Progenitor cell of endocrine pancreas (in vitro differentiated cells): ENCODE results near the gene TECPR2. TPM values are rescaled to one million over a fixed set of nuclear protein-coding genes. Genes with fewer than 3 reads are reported as not detected.

Source experiments
- DNase-seq: peaks from one replicate; pipeline ENCODE4 v3.0.0; 2021; ENCODE audit warnings: low spot score; ENCODE audit not compliant: unreplicated experiment
- H3K27ac Mint-ChIP-seq: 2 replicates; pipeline ENCODE4 v1.8.0; 2021; ENCODE audit warnings: mild to moderate bottlenecking, moderate library complexity, mixed read lengths
- H3K27me3 Mint-ChIP-seq: 2 replicates; pipeline ENCODE4 v1.8.0; 2021; ENCODE audit warnings: mixed read lengths
- H3K36me3 Mint-ChIP-seq: 2 replicates; pipeline ENCODE4 v1.8.0; 2022; ENCODE audit warnings: mixed read lengths; ENCODE audit not compliant: insufficient read depth
- H3K4me1 Mint-ChIP-seq: 2 replicates; pipeline ENCODE4 v1.8.0; 2021; ENCODE audit warnings: low read depth, mixed read lengths
- H3K4me3 Mint-ChIP-seq: 2 replicates; pipeline ENCODE4 v1.8.0; 2021; ENCODE audit warnings: low read depth, mild to moderate bottlenecking, moderate library complexity, mixed read lengths
- H3K9me3 Mint-ChIP-seq: 2 replicates; pipeline ENCODE4 v1.8.0; 2021; ENCODE audit warnings: low read depth, mixed read lengths
- total RNA-seq: library from RNA; stranded (reverse); gene quantifications from 2 replicates; pipeline ENCODE4 v1.2.1, GENCODE V29; 2021
- TF ChIP-seq, protein P1 (sequence below): fragments of 200-600 bp; sonication (generic); IDR thresholded peaks from one replicate; pipeline ENCODE4 v1.5.0; 2021; ENCODE audit warnings: antibody characterized with exemption, mild to moderate bottlenecking; ENCODE audit not compliant: unreplicated experiment

TECPR2 gene
- total RNA-seq, 1 donor from 2014 or later: 34.2 TPM

GRCh38 chr14:102471921-102472790, 109.4 kb downstream of the TECPR2 start:
- DNase-seq: no peak
- H3K27ac Mint-ChIP-seq: no peak overlapping the region
- H3K9me3 Mint-ChIP-seq: peaks cover 9% of the 10 kb centered on the region
- H3K4me3 Mint-ChIP-seq: no peak overlapping the region
- no peaks in the 10 kb centered on the region for H3K27me3 Mint-ChIP-seq
- H3K36me3 Mint-ChIP-seq: peaks cover 29% of the 10 kb centered on the region
- TF ChIP-seq, protein P1, sequence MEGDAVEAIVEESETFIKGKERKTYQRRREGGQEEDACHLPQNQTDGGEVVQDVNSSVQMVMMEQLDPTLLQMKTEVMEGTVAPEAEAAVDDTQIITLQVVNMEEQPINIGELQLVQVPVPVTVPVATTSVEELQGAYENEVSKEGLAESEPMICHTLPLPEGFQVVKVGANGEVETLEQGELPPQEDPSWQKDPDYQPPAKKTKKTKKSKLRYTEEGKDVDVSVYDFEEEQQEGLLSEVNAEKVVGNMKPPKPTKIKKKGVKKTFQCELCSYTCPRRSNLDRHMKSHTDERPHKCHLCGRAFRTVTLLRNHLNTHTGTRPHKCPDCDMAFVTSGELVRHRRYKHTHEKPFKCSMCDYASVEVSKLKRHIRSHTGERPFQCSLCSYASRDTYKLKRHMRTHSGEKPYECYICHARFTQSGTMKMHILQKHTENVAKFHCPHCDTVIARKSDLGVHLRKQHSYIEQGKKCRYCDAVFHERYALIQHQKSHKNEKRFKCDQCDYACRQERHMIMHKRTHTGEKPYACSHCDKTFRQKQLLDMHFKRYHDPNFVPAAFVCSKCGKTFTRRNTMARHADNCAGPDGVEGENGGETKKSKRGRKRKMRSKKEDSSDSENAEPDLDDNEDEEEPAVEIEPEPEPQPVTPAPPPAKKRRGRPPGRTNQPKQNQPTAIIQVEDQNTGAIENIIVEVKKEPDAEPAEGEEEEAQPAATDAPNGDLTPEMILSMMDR: no peak
- peaks cover 14% of the 10 kb centered on the region for H3K4me1 Mint-ChIP-seq

DNA sequence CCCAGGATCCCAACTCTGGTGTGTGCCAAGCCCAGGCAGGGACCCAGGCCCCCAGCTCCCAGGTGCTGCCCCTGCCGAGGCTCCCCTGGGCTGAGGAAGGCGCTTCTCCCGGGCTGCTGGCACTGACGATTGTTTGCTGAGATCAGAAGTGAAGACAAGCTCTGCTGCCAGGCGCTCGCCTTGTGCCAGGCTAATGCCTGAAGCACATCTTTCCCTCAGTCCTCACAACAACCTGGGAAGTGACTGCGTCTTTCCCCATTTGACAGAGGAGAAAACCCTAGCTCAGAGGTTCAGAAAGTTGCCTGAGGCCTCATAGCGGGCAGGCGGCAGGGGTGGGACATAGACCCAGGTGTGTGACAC, 110.0 kb downstream of the TECPR2 start:
- Mint-ChIP-seq H3K4me1 (peaks cover 14% of the 10 kb centered on the region), H3K27me3 (no peaks in the 10 kb centered on the region), H3K36me3 (peaks cover 26% of the 10 kb centered on the region), H3K9me3 (peaks cover 9% of the 10 kb centered on the region), H3K4me3 (no peak overlapping the region), H3K27ac (no peak overlapping the region)
- DNase-seq: no peak
- TF ChIP-seq, protein P1: no peak

- no peak overlapping the region for H3K27ac Mint-ChIP-seq
- peaks cover 13% of the 10 kb centered on the region for H3K4me1 Mint-ChIP-seq
- H3K4me3 Mint-ChIP-seq: no peak overlapping the region
- TF ChIP-seq, protein P1: no peak
- peaks cover 8% of the 10 kb centered on the region for H3K9me3 Mint-ChIP-seq
- no peak for DNase-seq
- peaks cover 21% of the 10 kb centered on the region for H3K36me3 Mint-ChIP-seq
- no peaks in the 10 kb centered on the region for H3K27me3 Mint-ChIP-seq
Observed at GRCh38 chr14:102473559-102473958, 110.8 kb downstream of the TECPR2 start.

DNA sequence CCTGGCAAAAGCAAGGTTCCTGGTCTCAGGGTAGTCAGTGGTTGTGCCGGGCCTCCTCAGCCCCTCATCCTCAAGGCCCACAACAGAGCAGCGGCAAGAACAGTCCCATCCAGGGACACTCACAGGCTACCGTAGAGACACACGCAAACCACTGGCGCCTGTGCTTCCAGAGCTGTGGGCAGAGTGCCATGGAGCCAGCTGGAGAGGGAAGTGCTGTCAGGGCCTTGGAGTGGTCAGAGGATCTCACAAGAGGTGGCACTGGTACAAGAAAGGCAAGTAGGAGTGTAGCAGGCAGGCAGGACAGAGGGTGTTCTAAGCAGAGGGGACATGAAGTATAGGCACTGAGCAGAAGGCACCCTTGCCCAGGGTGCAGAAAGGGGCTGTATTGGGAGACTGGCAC, 112.2 kb downstream of the TECPR2 start:
- H3K27ac Mint-ChIP-seq: no peak overlapping the region
- no peaks in the 10 kb centered on the region for H3K27me3 Mint-ChIP-seq
- peaks cover 13% of the 10 kb centered on the region for H3K36me3 Mint-ChIP-seq
- peaks cover under 1% of the 10 kb centered on the region for H3K4me1 Mint-ChIP-seq
- no peak overlapping the region for H3K4me3 Mint-ChIP-seq
- H3K9me3 Mint-ChIP-seq: peaks cover 1% of the 10 kb centered on the region
- TF ChIP-seq, protein P1: no peak
- DNase-seq: no peak

DNA sequence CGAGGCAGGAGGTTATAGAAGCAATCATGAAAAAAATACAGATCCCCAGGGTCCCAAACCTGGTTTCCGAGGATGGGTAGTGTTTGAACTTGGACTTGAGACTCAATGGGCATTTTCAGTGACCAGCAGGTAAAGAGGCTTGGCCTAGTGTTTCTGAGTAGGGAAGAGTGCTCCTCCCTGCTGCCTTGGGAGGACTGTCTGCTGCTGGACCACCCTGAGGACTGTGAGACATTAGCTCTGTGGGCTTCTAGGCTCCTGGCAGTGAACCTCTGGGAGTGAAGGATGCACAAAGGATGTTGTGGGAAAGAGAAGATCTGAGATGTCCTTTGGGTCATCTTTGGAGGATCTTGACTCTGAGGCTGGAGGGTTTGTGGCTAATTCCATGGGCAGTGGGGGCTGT, 116.4 kb downstream of the TECPR2 start:
- H3K36me3 Mint-ChIP-seq: peaks cover 14% of the 10 kb centered on the region
- no peaks in the 10 kb centered on the region for H3K27me3 Mint-ChIP-seq
- no peaks in the 10 kb centered on the region for H3K4me1 Mint-ChIP-seq
- DNase-seq: no peak
- peaks cover 4% of the 10 kb centered on the region for H3K9me3 Mint-ChIP-seq
- H3K4me3 Mint-ChIP-seq: no peak overlapping the region
- no peak overlapping the region for H3K27ac Mint-ChIP-seq
- TF ChIP-seq, protein P1: no peak
